PC-9 (cell line): Measurements from ENCODE around the gene SLCO1B1.
"Not testable (repeated sequence)": the region's sequence is repeated elsewhere in the genome, so short reads cannot be mapped to it uniquely, and the experiment has no call there.

ENCODE experiments used
- CTCF ChIP-seq: fragments of 200-600 bp; sonication (generic); conservative IDR thresholded peaks from 2 replicates; pipeline ENCODE4 v1.6.1; 2017; ENCODE audit warnings: mixed run types, antibody characterized with exemption, mild to moderate bottlenecking, moderate library complexity
- EZH2 ChIP-seq: fragments of 200-600 bp; sonication (generic); IDR thresholded peaks from 2 replicates; pipeline ENCODE4 v1.8.0; 2017; ENCODE audit warnings: antibody characterized with exemption, low read depth

- not testable (repeated sequence) for TF ChIP-seq CTCF, EZH2
These were observed 83.4 kb downstream of the SLCO1B1 start for GRCh38 chr12:21214433-21214832.
